H1 (cell line): ENCODE measurements around the gene UAP1. TPM values are rescaled to one million over a fixed set of nuclear protein-coding genes. Genes with fewer than 3 reads are reported as not detected.

Source experiments
- CTCF ChIA-PET: fragments of 300-600 bp; sonication (Branson Sonifier 250); formaldehyde crosslinking; loops from one replicate; lab custom pipeline; 2021; ENCODE audit not compliant: partially characterized antibody; lab: Charles Lee
- POLR2A ChIA-PET: fragments of 300-600 bp; sonication (Branson Sonifier 250); formaldehyde crosslinking; loops from one replicate; lab custom pipeline; 2021; ENCODE audit warnings: inconsistent platforms; ENCODE audit not compliant: partially characterized antibody; lab: Charles Lee
- DNase-seq, 2 experiments: peaks; one replicate each; pipeline versions ENCODE4 v3.0.0 to v3.0.0-alpha.2; 2010 to 2022; ENCODE audit warnings: low spot score in 2 of 2, low read depth in 1 of 2, mixed read lengths in 1 of 2
- FAIRE-seq: peaks from 2 replicates; lab custom pipeline; 2011; peaks lifted over from hg19 to GRCh38; lab: Jason Lieb, UNC
- H2AFZ ChIP-seq: 2 replicates; pipeline ENCODE4 v1.8.1; 2012; ENCODE audit warnings: low read length, inconsistent platforms
- H2AK5ac ChIP-seq: 2 replicates; pipeline ENCODE4 v1.6.1; 2013; ENCODE audit warnings: low read depth, low read length
- H2BK120ac ChIP-seq: replicated peaks from 2 replicates; pipeline ENCODE3; 2013; ENCODE audit warnings: low read depth, low read length, inconsistent platforms
- H2BK12ac ChIP-seq: 2 replicates; pipeline ENCODE4 v1.6.1; 2013; ENCODE audit warnings: low read depth, low read length
- H2BK15ac ChIP-seq: 2 replicates; pipeline ENCODE4 v1.6.1; 2013; ENCODE audit warnings: low read length
- H2BK20ac ChIP-seq: 2 replicates; pipeline ENCODE4 v1.6.1; 2013; ENCODE audit warnings: low read length
- H2BK5ac ChIP-seq: 2 replicates; pipeline ENCODE4 v1.6.1; 2013; ENCODE audit warnings: low read depth, low read length
- H3K14ac ChIP-seq: 2 replicates; pipeline ENCODE4 v1.6.1; 2013; ENCODE audit warnings: inconsistent platforms; ENCODE audit not compliant: insufficient read length
- H3K18ac ChIP-seq: 2 replicates; pipeline ENCODE4 v1.6.1; 2013; ENCODE audit warnings: low read length; ENCODE audit errors: extremely low read depth
- H3K23ac ChIP-seq: 2 replicates; pipeline ENCODE4 v1.6.1; 2013; ENCODE audit warnings: inconsistent platforms; ENCODE audit not compliant: insufficient read length
- H3K23me2 ChIP-seq: 2 replicates; pipeline ENCODE4 v1.6.1; 2013; ENCODE audit warnings: low read depth, low read length
- H3K27ac ChIP-seq: 2 replicates; pipeline ENCODE4 v1.6.1; 2011; ENCODE audit warnings: low read depth, low read length, inconsistent platforms
- H3K27me3 ChIP-seq, 4 experiments: replicated peaks in 1 of 4; 1 replicate in 1 of 4; 2 replicates in 3 of 4; pipeline versions ENCODE4 v1.6.1 to v1.8.1; 2011 to 2013; ENCODE audit warnings: low read length in 3 of 4, mild to moderate bottlenecking in 3 of 4, inconsistent platforms in 2 of 4, mixed read lengths in 2 of 4, moderate library complexity in 1 of 4; ENCODE audit not compliant: control insufficient read depth in 3 of 4, insufficient read depth in 3 of 4; ENCODE audit errors: extremely low read depth in 1 of 4
- H3K36me3 ChIP-seq, 4 experiments: 2 replicates each; pipeline versions ENCODE4 v1.6.1 to v1.8.1; 2011 to 2013; ENCODE audit warnings: mild to moderate bottlenecking in 4 of 4, low read length in 3 of 4, moderate library complexity in 2 of 4, control low read depth in 1 of 4, inconsistent platforms in 1 of 4; ENCODE audit not compliant: insufficient read depth in 4 of 4, control insufficient read depth in 2 of 4
- H3K4ac ChIP-seq: replicated peaks from 2 replicates; pipeline ENCODE3; 2013; ENCODE audit warnings: low read length, low read depth, mixed read lengths, inconsistent platforms; ENCODE audit not compliant: insufficient read length
- H3K4me1 ChIP-seq, 4 experiments: replicated peaks in 1 of 4; 1 replicate in 1 of 4; 2 replicates in 3 of 4; pipeline versions ENCODE4 v1.6.1 to v1.8.1; 2011 to 2013; ENCODE audit warnings: low read length in 3 of 4, inconsistent platforms in 2 of 4, mixed read lengths in 1 of 4; ENCODE audit not compliant: insufficient read depth in 4 of 4, control insufficient read depth in 3 of 4
- H3K4me2 ChIP-seq, 2 experiments: 2 replicates each; pipeline versions ENCODE4 v1.6.1 to v1.8.1; 2011 to 2013; ENCODE audit warnings: low read depth in 2 of 2, low read length in 2 of 2, control low read depth in 1 of 2, inconsistent platforms in 1 of 2, mild to moderate bottlenecking in 1 of 2; ENCODE audit not compliant: insufficient read depth in 1 of 2
- H3K4me3 ChIP-seq, 4 experiments: fragments of 200-600, 300-600 bp in 1 of 4; sonication (generic), shearing (Covaris generic), sonication (Bioruptor Twin) in 1 of 4; 2 replicates each; pipeline versions ENCODE4 v1.5.1 to v1.8.1; 2011 to 2016; ENCODE audit warnings: low read length in 4 of 4, low read depth in 3 of 4, control low read depth in 2 of 4, inconsistent platforms in 2 of 4, mild to moderate bottlenecking in 2 of 4, mixed read lengths in 1 of 4, moderate library complexity in 1 of 4; ENCODE audit not compliant: insufficient read depth in 2 of 4; ENCODE audit errors: extremely low read depth in 1 of 4
- H3K56ac ChIP-seq: replicated peaks from 2 replicates; pipeline ENCODE3; 2013; ENCODE audit warnings: low read depth, mild to moderate bottlenecking, mixed read lengths, low read length, inconsistent platforms; ENCODE audit not compliant: insufficient read length
- H3K79me1 ChIP-seq: 2 replicates; pipeline ENCODE4 v1.6.1; 2013; ENCODE audit warnings: low read depth, low read length, control low read depth
- H3K79me2 ChIP-seq, 2 experiments: 2 replicates each; pipeline versions ENCODE4 v1.6.1 to v1.8.1; 2012 to 2013; ENCODE audit warnings: low read length in 2 of 2, mild to moderate bottlenecking in 2 of 2, inconsistent platforms in 1 of 2; ENCODE audit not compliant: insufficient read depth in 2 of 2, control insufficient read depth in 1 of 2
- H3K9ac ChIP-seq, 4 experiments: replicated peaks in 1 of 4; 1 replicate in 1 of 4; 2 replicates in 3 of 4; pipeline versions ENCODE4 v1.6.1 to v1.8.1; 2011 to 2013; ENCODE audit warnings: low read depth in 3 of 4, low read length in 3 of 4, control low read depth in 2 of 4, mild to moderate bottlenecking in 2 of 4, moderate library complexity in 2 of 4, inconsistent platforms in 1 of 4; ENCODE audit errors: extremely low read depth in 1 of 4
- H3K9me3 ChIP-seq, 2 experiments: 2 replicates each; pipeline versions ENCODE4 v1.6.1 to v1.8.1; 2012 to 2013; ENCODE audit warnings: mild to moderate bottlenecking in 2 of 2, moderate library complexity in 2 of 2, control low read depth in 1 of 2, inconsistent platforms in 1 of 2, low read depth in 1 of 2, low read length in 1 of 2, mixed read lengths in 1 of 2; ENCODE audit not compliant: insufficient read depth in 2 of 2
- H4K20me1 ChIP-seq, 2 experiments: replicated peaks in 1 of 2; 2 replicates each; pipeline versions ENCODE3 to v1.8.1; 2011 to 2013; ENCODE audit warnings: inconsistent platforms in 2 of 2, low read length in 2 of 2, mild to moderate bottlenecking in 1 of 2; ENCODE audit not compliant: insufficient read depth in 2 of 2, control insufficient read depth in 1 of 2
- H4K5ac ChIP-seq: 2 replicates; pipeline ENCODE4 v1.6.1; 2013; ENCODE audit warnings: low read length, low read depth, mixed read lengths, inconsistent platforms; ENCODE audit not compliant: insufficient read length
- H4K8ac ChIP-seq: 2 replicates; pipeline ENCODE4 v1.8.0; 2013; ENCODE audit warnings: mild to moderate bottlenecking, moderate library complexity, low read length, inconsistent platforms; ENCODE audit not compliant: insufficient read depth; ENCODE audit errors: extremely low read depth
- H4K91ac ChIP-seq: replicated peaks from 2 replicates; pipeline ENCODE3; 2013; ENCODE audit warnings: low read length, mixed read lengths, inconsistent platforms; ENCODE audit not compliant: insufficient read length
- JUND ChIP-seq: IDR thresholded peaks from 2 replicates; pipeline ENCODE4 v1.6.1; 2011; ENCODE audit warnings: mild to moderate bottlenecking, improper control_type of control experiment, low read length
- MAFK ChIP-seq: IDR thresholded peaks from 2 replicates; pipeline ENCODE4 v1.6.1; 2012; ENCODE audit warnings: low read depth, mild to moderate bottlenecking, improper control_type of control experiment, low read length
- MAX ChIP-seq: IDR thresholded peaks from 2 replicates; pipeline ENCODE4 v1.6.1; 2012; ENCODE audit warnings: inconsistent platforms
- NRF1 ChIP-seq: IDR thresholded peaks from 2 replicates; pipeline ENCODE4 v1.6.1; 2011; ENCODE audit warnings: mild to moderate bottlenecking, low read depth, low read length, improper control_type of control experiment
- POLR2AphosphoS5 ChIP-seq: IDR thresholded peaks from 2 replicates; pipeline ENCODE4 v1.6.1; 2011; ENCODE audit warnings: low read depth, low read length
- polyA plus RNA-seq, 7 experiments: library from polyadenylated mRNA; depleted of rRNA in 3 of 7; stranded (reverse) in 5 of 7; unstranded in 2 of 7; fragments of >200 nt in 5 of 7; fragments of 200-250 nt in 2 of 7; gene quantifications; 1 replicate in 5 of 7; 2 replicates in 1 of 7; 4 replicates in 1 of 7; pipeline versions ENCODE4 v1.2.1 to v1.2.3, GENCODE V29; 2011 to 2013; ENCODE audit warnings: missing spikeins in 2 of 7, mixed read lengths in 2 of 7
- total RNA-seq: library from RNA; stranded (reverse); fragmentation: NEBNext Ultra II Directional; extraction: Animal tissue kit (Norgen Biotek cat#: 25700); gene quantifications from 2 replicates; pipeline ENCODE4 v1.2.1, GENCODE V29; 2021
- TF ChIP-seq, protein P1 (sequence below), 3 experiments: IDR thresholded peaks; 1 replicate in 2 of 3; 2 replicates in 1 of 3; pipeline versions ENCODE4 v1.5.1 to v1.6.1; 2011; ENCODE audit warnings: low read length in 3 of 3, mild to moderate bottlenecking in 3 of 3, inconsistent platforms in 2 of 3, low read depth in 1 of 3, moderate library complexity in 1 of 3; ENCODE audit not compliant: insufficient read depth in 1 of 3; ENCODE audit errors: control extremely low read depth in 1 of 3

UAP1 gene
- total and polyA plus RNA-seq, 2 of the 8 experiments (the other 6 are each of a cell fraction or from before 2014, with no cell fraction given), result 9.4 to 32.9 TPM

- Histone ChIP-seq H2BK120ac (no peak overlapping the region), H3K27me3 (no peaks in the 10 kb centered on the region), H2BK15ac (no peak overlapping the region), H3K4me1 (no peaks in the 10 kb centered on the region), H3K4me3 (no peak overlapping the region), H3K56ac (no peak overlapping the region), H4K20me1 (no peaks in the 10 kb centered on the region), H2AK5ac (no peak overlapping the region), H4K8ac (no peak overlapping the region), H3K9me3 (no peaks in the 10 kb centered on the region), H3K4me2 (no peak overlapping the region), H3K36me3 (peaks cover 0 to 4% (median under 1%) of the 10 kb centered on the region in 4 experiments; a peak in 3 of 8 replicates), H3K79me2 (no peaks in the 10 kb centered on the region), H2AFZ (no peak overlapping the region), H3K9ac (no peak overlapping the region), H3K27ac (no peak overlapping the region), H4K5ac (no peak overlapping the region), H4K91ac (no peak overlapping the region), H2BK12ac (no peak overlapping the region), H3K79me1 (no peaks in the 10 kb centered on the region), H3K14ac (no peak overlapping the region), H2BK5ac (no peak overlapping the region), H3K23me2 (no peaks in the 10 kb centered on the region), H3K4ac (no peak overlapping the region), H3K18ac (no peak overlapping the region), H2BK20ac (no peak overlapping the region), H3K23ac (no peak overlapping the region)
- no peak for DNase-seq
- CTCF ChIA-PET, result no interaction called here
- POLR2A ChIA-PET, result no interaction called here
- FAIRE-seq, result no peak
- TF ChIP-seq, protein P1, sequence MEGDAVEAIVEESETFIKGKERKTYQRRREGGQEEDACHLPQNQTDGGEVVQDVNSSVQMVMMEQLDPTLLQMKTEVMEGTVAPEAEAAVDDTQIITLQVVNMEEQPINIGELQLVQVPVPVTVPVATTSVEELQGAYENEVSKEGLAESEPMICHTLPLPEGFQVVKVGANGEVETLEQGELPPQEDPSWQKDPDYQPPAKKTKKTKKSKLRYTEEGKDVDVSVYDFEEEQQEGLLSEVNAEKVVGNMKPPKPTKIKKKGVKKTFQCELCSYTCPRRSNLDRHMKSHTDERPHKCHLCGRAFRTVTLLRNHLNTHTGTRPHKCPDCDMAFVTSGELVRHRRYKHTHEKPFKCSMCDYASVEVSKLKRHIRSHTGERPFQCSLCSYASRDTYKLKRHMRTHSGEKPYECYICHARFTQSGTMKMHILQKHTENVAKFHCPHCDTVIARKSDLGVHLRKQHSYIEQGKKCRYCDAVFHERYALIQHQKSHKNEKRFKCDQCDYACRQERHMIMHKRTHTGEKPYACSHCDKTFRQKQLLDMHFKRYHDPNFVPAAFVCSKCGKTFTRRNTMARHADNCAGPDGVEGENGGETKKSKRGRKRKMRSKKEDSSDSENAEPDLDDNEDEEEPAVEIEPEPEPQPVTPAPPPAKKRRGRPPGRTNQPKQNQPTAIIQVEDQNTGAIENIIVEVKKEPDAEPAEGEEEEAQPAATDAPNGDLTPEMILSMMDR (IDR thresholded peaks at IDR 0.05; ENCODE audit: control extremely low read depth in 1 of 3, insufficient read depth in 1 of 3, low read depth in 1 of 3, low read length in 3 of 3), result no peak
- TF ChIP-seq NRF1 (no peak), MAX (no peak), POLR2AphosphoS5 (no peak), JUND (no peak), MAFK (no peak)
Observed at GRCh38 chr1:162580308-162580707, 18.8 kb downstream of the UAP1 start.
